HG02870 (cell line): Measurements from ENCODE around the gene CACNA2D4.

ENCODE experiments used
- ATAC-seq: cut with Tn5 transposase; IDR thresholded peaks from one replicate; pipeline ENCODE4 v1.9.1; 2021; ENCODE audit warnings: mild to moderate bottlenecking, moderate library complexity; ENCODE audit not compliant: unreplicated experiment

Gene CACNA2D4

GRCh38 chr12:1836241-1836803, 82.1 kb downstream of the CACNA2D4 start:
- ATAC-seq: no peak

DNA sequence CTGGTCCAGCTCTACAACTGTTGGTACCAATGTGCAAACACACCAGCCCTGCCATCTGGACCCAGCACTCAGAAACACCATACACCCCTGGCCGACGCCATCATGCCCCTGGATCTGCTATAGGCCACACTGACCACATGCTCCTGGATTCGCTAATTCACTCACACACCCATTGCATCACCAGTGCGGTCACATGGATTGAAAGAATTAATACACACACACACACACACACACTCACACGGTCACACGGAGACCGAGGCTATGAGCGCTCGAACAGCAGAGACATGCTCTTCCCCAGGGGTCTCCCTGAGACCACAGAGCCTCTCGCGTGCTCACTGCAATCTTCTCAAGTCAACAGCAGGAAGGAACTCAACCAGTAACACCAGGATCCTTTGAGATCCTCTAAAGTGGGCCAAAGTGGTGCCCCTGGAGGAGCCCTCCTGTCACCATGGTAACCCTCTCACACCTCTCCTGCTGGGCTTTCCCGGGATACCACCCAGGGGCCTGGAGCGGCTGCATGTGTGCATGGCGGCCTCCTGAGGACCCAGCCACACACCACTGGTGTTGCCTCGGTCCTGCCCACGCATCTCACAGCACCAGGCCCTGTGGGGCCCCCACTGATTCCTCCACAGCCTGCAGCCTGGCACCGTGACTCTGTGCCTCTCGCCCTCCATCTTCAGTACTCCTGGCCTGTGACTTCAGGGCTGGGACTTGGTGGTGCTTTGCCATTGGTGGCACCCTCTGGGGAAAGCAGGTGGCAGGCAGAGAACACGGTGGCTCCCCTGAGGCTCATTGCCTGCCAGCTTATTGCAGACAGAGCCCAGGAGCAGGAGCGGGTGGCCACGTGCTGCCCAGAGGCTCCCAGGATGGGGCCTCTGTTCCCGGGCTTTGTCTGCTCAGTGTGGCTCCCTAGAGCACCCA, 83.0 kb downstream of the CACNA2D4 start:
- no peak for ATAC-seq

DNA sequence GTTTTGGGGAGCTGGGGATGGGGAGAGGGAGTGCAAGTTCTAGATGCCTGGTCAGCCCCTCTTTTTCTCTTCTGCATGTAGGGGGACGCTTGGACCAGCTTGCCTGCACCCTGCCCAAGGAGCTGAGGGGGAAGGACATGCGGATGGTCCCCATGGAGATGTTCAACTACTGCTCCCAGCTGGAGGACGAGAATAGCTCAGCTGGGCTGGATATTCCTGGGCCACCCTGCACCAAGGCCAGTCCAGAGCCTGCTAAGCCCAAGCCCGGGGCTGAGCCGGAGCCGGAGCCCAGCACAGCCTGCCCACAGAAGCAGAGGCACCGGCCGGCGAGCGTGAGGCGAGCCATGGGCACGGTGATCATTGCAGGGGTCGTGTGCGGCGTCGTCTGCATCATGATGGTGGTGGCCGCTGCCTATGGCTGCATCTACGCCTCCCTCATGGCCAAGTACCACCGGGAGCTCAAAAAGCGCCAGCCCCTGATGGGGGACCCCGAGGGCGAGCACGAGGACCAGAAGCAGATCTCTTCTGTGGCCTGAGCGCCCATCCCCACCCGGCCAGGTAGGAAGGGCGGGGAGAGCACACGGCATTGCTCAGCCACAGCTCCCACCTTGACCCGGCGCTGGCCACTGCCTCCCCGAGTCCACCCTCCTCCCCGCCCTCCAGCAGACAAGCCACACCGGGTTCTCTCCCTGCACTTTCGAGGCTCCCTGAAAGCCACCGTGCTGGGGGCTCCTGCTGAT, 84.1 kb downstream of the CACNA2D4 start:
- ATAC-seq: no peak

- no peak for ATAC-seq
These were observed 84.8 kb downstream of the CACNA2D4 start for GRCh38 chr12:1833596-1834028.

GRCh38 chr12:1832801-1833595, 85.5 kb downstream of the CACNA2D4 start:
- no peak for ATAC-seq

DNA sequence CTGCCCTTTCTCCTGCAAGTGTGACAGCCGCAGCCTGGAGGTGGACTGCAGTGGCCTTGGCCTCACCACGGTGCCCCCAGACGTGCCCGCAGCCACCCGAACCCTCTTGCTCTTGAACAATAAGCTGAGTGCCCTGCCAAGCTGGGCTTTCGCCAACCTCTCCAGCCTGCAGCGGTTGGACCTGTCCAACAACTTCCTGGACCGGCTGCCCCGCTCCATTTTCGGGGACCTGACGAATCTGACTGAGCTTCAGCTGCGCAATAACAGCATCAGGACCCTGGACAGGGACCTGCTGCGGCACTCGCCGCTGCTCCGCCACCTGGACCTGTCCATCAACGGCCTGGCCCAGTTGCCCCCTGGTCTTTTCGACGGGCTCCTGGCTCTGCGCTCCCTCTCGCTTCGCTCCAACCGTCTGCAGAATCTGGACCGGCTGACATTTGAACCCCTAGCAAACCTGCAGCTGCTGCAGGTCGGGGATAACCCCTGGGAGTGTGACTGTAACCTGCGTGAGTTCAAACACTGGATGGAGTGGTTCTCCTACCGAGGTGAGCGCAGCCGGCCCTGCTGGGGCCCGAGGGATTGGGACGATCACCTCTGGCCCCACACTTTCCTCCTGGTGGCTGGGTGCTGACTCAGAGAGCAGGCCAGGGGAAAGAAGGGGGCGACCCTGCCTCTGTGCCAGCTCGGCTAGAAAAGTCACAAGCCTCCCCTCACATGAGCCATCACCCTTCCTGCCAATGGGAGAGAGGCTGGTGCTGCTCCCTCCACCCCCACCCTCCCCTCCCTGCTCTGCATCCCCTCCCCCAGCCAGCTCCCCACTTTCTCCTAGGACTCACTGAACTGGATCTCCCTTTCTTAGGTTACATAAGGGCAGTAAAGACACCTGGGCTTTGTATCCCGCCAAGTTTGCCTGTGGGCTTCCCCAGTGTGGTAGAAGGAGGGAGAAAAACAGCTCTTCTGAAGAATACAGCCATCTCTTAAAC, 87.2 kb downstream of the CACNA2D4 start:
- ATAC-seq: no peak

GRCh38 chr12:1830401-1830845, 88.0 kb downstream of the CACNA2D4 start:
- no peak for ATAC-seq

DNA sequence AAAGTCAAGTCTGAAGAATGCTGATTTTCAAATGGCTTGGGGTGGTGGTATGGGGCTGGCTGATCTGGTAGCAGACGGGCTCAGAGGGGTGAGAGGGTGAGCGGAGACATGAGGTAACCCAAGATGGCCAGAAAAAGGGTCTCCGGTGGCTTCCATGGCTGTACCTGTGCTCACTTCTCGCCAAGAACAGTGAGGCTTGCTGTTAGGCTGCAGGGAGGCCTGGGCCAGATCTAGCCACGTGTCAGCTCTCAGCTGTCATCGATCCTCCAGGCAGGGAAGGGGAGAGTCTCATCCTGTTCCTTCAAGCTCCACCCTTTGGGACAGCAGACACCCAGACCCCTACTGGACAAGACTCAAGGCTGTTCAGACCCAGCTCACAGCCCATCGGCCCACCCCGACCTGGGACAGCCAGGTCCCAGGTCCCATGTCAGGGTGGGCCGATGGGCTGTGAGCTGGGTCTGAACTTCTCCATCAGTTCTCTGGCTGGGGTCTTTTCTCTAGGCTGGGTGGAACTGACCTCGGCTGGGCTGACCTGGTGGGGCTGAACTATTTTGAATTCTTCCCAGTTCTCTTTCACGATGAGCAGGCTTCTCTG, 89.0 kb downstream of the CACNA2D4 start:
- no peak for ATAC-seq

GRCh38 chr12:1828856-1829255, 89.6 kb downstream of the CACNA2D4 start:
- ATAC-seq: no peak

- no peak for ATAC-seq
These were observed 90.3 kb downstream of the CACNA2D4 start for GRCh38 chr12:1827826-1828805.

GRCh38 chr12:1826867-1827705, 91.4 kb downstream of the CACNA2D4 start:
- no peak for ATAC-seq

DNA sequence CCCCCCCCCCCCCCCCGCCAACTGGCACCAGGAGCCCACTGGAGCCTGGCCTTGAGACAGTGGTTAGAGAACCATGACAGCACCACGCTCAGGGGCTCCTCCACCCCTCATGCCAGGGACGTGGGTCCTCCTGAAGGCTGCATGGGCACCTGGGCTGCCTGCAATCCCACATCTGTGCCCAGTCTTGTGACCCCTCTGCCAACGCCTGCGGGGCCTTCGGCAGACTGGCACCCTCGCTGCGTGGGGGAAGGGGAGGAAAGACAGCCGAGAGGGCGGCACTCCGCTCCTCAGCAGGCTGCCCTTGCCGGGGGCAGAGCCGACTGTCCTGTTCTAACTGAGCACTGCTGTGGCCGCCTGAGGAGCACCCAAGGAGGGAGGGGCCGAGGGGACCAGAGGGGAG, 92.1 kb downstream of the CACNA2D4 start:
- ATAC-seq: no peak

DNA sequence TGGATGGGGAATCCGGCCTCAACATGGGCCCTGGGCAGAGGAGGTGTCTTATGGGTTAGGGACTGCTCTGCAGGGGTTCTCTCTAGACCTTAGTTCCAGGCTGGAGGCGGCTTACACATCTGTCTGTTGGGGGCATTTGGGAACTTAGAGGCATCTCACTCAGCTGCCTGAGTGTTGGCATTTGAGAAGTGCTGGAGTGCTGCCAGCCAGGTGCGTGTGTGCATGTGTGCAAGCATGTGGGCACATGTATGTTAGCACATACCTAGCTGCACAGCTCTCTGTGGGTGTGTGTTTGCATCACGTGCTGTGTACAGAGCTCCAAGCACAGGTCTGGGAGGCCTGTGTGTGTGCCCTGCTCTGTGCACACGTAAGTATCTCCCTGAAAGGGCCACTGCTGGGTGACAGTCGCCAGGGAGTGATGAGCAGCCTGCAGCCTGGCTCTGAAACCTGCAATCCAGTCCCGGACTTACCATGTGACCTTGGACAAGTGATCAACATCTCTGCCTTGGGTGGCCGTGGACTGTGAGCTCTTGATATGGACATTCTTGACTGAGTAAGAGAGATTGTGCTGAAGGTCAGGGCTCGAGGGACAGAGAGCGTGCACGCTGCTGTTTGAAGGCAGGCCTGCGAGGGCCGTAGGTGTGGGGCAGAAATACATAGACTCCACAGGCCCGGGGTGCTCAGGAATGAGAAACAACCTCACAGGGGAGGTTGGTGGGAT, 92.9 kb downstream of the CACNA2D4 start:
- no peak for ATAC-seq

GRCh38 chr12:1823237-1823636, 95.2 kb downstream of the CACNA2D4 start:
- no peak for ATAC-seq

DNA sequence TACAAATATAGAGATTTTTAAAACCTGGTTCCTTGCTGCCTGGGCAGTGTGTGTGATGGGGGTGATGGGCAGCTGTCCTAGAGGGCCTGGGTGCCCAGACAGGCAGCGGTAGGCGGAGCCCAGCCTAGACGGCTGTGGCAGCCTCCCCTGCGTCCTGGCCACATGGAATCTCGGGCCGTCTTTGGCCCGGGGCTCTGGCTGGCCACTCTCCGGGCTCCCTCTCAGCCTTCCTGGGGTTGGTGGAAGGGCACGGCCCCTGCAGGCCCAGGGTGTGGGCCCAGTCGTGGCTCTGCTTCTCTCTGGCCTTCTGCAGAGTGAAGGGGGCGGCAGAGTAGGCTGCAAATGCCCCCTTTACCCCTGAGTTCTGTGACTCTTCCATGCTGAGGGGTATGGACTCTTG, 95.8 kb downstream of the CACNA2D4 start:
- no peak for ATAC-seq

GRCh38 chr12:1821805-1822204, 96.6 kb downstream of the CACNA2D4 start:
- ATAC-seq: no peak

GRCh38 chr12:1820896-1821291, 97.6 kb downstream of the CACNA2D4 start:
- no peak for ATAC-seq
